Measurements from ENCODE around the gene HOXB3.

The HOXB3 gene

GRCh38 chr17:48551214-48551555 is 38.9 kb downstream of the HOXB3 start:
- TF ChIP-seq CTCF (conservative IDR thresholded peaks at IDR 0.05), result no peak
- no peak for TF ChIP-seq ZFX (IDR thresholded peaks at IDR 0.05)
- H3K27ac ChIP-seq, result no peak overlapping the region

GRCh38 chr17:48550502-48551213 is 39.4 kb downstream of the HOXB3 start:
- TF ChIP-seq CTCF (conservative IDR thresholded peaks at IDR 0.05) (no peak), ZFX (IDR thresholded peaks at IDR 0.05) (no peak)
- no peak overlapping the region for H3K27ac ChIP-seq

GRCh38 chr17:48549914-48550501 is 40.0 kb downstream of the HOXB3 start:
- no peak overlapping the region for H3K27ac ChIP-seq
- TF ChIP-seq CTCF (conservative IDR thresholded peaks at IDR 0.05) (no peak), ZFX (IDR thresholded peaks at IDR 0.05) (no peak)

GRCh38 chr17:48549281-48549630 is 40.8 kb downstream of the HOXB3 start:
- TF ChIP-seq ZFX (IDR thresholded peaks at IDR 0.05) (no peak), CTCF (conservative IDR thresholded peaks at IDR 0.05) (no peak)
- no peak overlapping the region for H3K27ac ChIP-seq

GRCh38 chr17:48548523-48549280 is 41.3 kb downstream of the HOXB3 start:
- TF ChIP-seq ZFX (IDR thresholded peaks at IDR 0.05), result no peak
- no peak for TF ChIP-seq CTCF (conservative IDR thresholded peaks at IDR 0.05)
- no peak overlapping the region for H3K27ac ChIP-seq

GRCh38 chr17:48547808-48548522 is 42.1 kb downstream of the HOXB3 start:
- TF ChIP-seq ZFX (IDR thresholded peaks at IDR 0.05), result no peak
- H3K27ac ChIP-seq, result peak overlapping the region; percentile 9; the same call in 1 of the 2 replicates

- H3K27ac ChIP-seq, result peak overlapping the region; percentile 73
- TF ChIP-seq ZFX (IDR thresholded peaks at IDR 0.05) (no peak), CTCF (conservative IDR thresholded peaks at IDR 0.05) (no peak)
Measured at GRCh38 chr17:48546924-48547807, 42.9 kb downstream of the HOXB3 start.
